SH-SY5Y (cell line): ENCODE results near the gene QDPR.

Experiments used
- GATA2 ChIP-seq: IDR thresholded peaks from 2 replicates; pipeline ENCODE4 v1.6.1; 2011; ENCODE audit warnings: mild to moderate bottlenecking, low read depth, low read length
- GATA3 ChIP-seq: IDR thresholded peaks from 2 replicates; pipeline ENCODE4 v1.6.1; 2011; ENCODE audit warnings: low read depth, mild to moderate bottlenecking, low read length, moderate library complexity

DNA sequence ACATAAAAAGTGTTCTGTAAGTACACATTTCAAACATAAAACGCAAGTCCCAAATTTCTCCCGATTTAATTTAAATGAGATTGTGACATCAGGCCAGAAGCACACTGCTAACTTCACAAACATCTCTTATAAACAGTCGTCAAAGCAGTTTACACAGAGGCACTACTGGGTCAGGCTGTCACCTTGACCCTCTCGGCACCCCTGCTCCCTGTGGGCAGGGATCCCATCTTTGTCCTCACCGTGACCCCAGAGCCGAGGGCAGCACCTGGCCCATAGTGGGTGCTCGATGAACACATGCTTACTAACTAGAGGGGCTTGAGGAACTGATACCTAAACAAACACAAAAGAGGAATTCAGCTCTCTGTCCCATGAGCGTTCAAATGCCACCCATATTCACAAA is 22.2 kb downstream of the QDPR start:
- no peak for TF ChIP-seq GATA3
- TF ChIP-seq GATA2, result no peak
